Liver (tissue), 9 donors: Measurements from ENCODE around the gene MAP3K5. TPM values are rescaled to one million over a fixed set of nuclear protein-coding genes. Genes with fewer than 3 reads are reported as not detected.

Experiments used
- DNase-seq: peaks from one replicate; pipeline ENCODE4 v3.0.0-alpha.2; 2017; ENCODE audit warnings: low spot score
- H3K27ac ChIP-seq, 2 donors: one replicate each; pipeline ENCODE4 v1.7.0; 2013; ENCODE audit warnings: inconsistent platforms in 2 of 2, low read length in 2 of 2, control low read depth in 1 of 2, low read depth in 1 of 2, mild to moderate bottlenecking in 1 of 2
- H3K27me3 ChIP-seq, 4 donors: one replicate each; pipeline versions ENCODE4 v1.6.1 to v1.7.0; 2013; ENCODE audit warnings: low read length in 3 of 4, inconsistent platforms in 1 of 4, mild to moderate bottlenecking in 1 of 4, moderate library complexity in 1 of 4; ENCODE audit not compliant: control insufficient read depth in 4 of 4, insufficient read depth in 4 of 4
- H3K36me3 ChIP-seq, 4 donors: one replicate each; pipeline versions ENCODE4 v1.6.1 to v1.7.0; 2013; ENCODE audit warnings: low read length in 3 of 4, mild to moderate bottlenecking in 3 of 4, low read depth in 1 of 4, moderate library complexity in 1 of 4; ENCODE audit not compliant: control insufficient read depth in 4 of 4, insufficient read depth in 3 of 4
- H3K4me1 ChIP-seq, 4 donors: one replicate each; pipeline versions ENCODE4 v1.6.1 to v1.7.0; 2013; ENCODE audit warnings: low read length in 3 of 4, mild to moderate bottlenecking in 3 of 4, moderate library complexity in 1 of 4; ENCODE audit not compliant: control insufficient read depth in 4 of 4, insufficient read depth in 4 of 4
- H3K4me3 ChIP-seq, 3 donors: one replicate each; pipeline versions ENCODE4 v1.6.1 to v1.7.0; 2013; ENCODE audit warnings: low read length in 3 of 3, control low read depth in 1 of 3, low read depth in 1 of 3, mild to moderate bottlenecking in 1 of 3
- H3K9ac ChIP-seq, 2 donors: one replicate each; pipeline ENCODE4 v1.7.0; 2013; ENCODE audit warnings: low read length in 2 of 2, mild to moderate bottlenecking in 2 of 2, moderate library complexity in 2 of 2, control low read depth in 1 of 2, low read depth in 1 of 2
- H3K9me3 ChIP-seq, 4 donors: one replicate each; pipeline versions ENCODE4 v1.6.1 to v1.7.0; 2013; ENCODE audit warnings: low read length in 3 of 4; ENCODE audit not compliant: control insufficient read depth in 4 of 4
- ATF3 ChIP-seq: IDR thresholded peaks from 2 replicates; pipeline ENCODE4 v1.6.1; 2016; ENCODE audit warnings: antibody characterized with exemption
- EGR1 ChIP-seq, 2 donors: IDR thresholded peaks; 2 replicates each; pipeline ENCODE4 v1.6.1; 2016 to 2018; ENCODE audit warnings: antibody characterized with exemption in 2 of 2, low read depth in 2 of 2
- FOXA2 ChIP-seq: IDR thresholded peaks from 2 replicates; pipeline ENCODE4 v1.6.1; 2016; ENCODE audit warnings: antibody characterized with exemption
- GABPA ChIP-seq, 2 donors: IDR thresholded peaks in 1 of 2; conservative IDR thresholded peaks in 1 of 2; 2 replicates each; pipeline ENCODE4 v1.6.1; 2016; ENCODE audit warnings: antibody characterized with exemption in 2 of 2, mild to moderate bottlenecking in 1 of 2, moderate library complexity in 1 of 2
- HNF4A ChIP-seq, 2 donors: conservative IDR thresholded peaks; 2 replicates each; pipeline ENCODE4 v1.6.1; 2016; ENCODE audit warnings: antibody characterized with exemption in 2 of 2, mild to moderate bottlenecking in 2 of 2
- HNF4G ChIP-seq: IDR thresholded peaks from 2 replicates; pipeline ENCODE4 v1.6.1; 2016; ENCODE audit warnings: antibody characterized with exemption
- JUND ChIP-seq, 2 donors: IDR thresholded peaks; 2 replicates each; pipeline ENCODE4 v1.6.1; 2016; ENCODE audit warnings: antibody characterized with exemption in 2 of 2
- MAX ChIP-seq: IDR thresholded peaks from 2 replicates; pipeline ENCODE4 v1.6.1; 2016; ENCODE audit warnings: antibody characterized with exemption
- NR2F2 ChIP-seq: IDR thresholded peaks from 2 replicates; pipeline ENCODE4 v1.6.1; 2016; ENCODE audit warnings: antibody characterized with exemption
- RAD21 ChIP-seq, 2 donors: IDR thresholded peaks; 2 replicates each; pipeline ENCODE4 v1.6.1; 2016; ENCODE audit warnings: antibody characterized with exemption in 2 of 2, mild to moderate bottlenecking in 2 of 2
- RXRA ChIP-seq, 2 donors: IDR thresholded peaks; 2 replicates each; pipeline ENCODE4 v1.6.1; 2017 to 2018; ENCODE audit warnings: antibody characterized with exemption in 2 of 2, mild to moderate bottlenecking in 1 of 2
- SP1 ChIP-seq: IDR thresholded peaks from 2 replicates; pipeline ENCODE4 v1.6.1; 2018; ENCODE audit warnings: antibody characterized with exemption, mild to moderate bottlenecking
- TAF1 ChIP-seq: conservative IDR thresholded peaks from 2 replicates; pipeline ENCODE4 v1.6.1; 2016; ENCODE audit warnings: antibody characterized with exemption, mild to moderate bottlenecking
- YY1 ChIP-seq: IDR thresholded peaks from 2 replicates; pipeline ENCODE4 v1.6.1; 2016; ENCODE audit warnings: antibody characterized with exemption, mild to moderate bottlenecking
- WGBS: extraction: QIAGEN DNeasy Blood & Tissue Kit; methylation state at CpG from one replicate; pipeline ENCODE4 v1.1.7; 2013; 5-methylcytosine and 5-hydroxymethylcytosine counted together
- polyA plus RNA-seq, 2 donors: library from polyadenylated mRNA; stranded (reverse) in 1 of 2; unstranded in 1 of 2; fragments of 200-250 nt in 1 of 2; fragments of >200 nt in 1 of 2; fragmentation: Nextera tagmentation in 1 of 2; extraction: Ambion mirVana in 1 of 2; gene quantifications; one replicate each; pipeline versions ENCODE4 v1.2.1 to v1.2.3, GENCODE V29; 2013 to 2015
- total RNA-seq, 2 donors: library from RNA; depleted of rRNA; stranded (reverse); fragments of >200 nt; gene quantifications; one replicate each; pipeline ENCODE4 v1.2.3, GENCODE V29; 2014
- TF ChIP-seq, protein P1 (sequence below): IDR thresholded peaks from 2 replicates; pipeline ENCODE4 v1.6.1; 2016; ENCODE audit warnings: antibody characterized with exemption, mild to moderate bottlenecking
- TF ChIP-seq, protein P2 (sequence below): IDR thresholded peaks from 2 replicates; pipeline ENCODE4 v1.6.1; 2016; ENCODE audit warnings: antibody characterized with exemption
- TF ChIP-seq, protein P3 (sequence below): fragments of 150-350 bp; IDR thresholded peaks from 2 replicates; pipeline ENCODE4 v1.5.1; 2017; ENCODE audit warnings: improper control_type of control experiment, low read depth, low read length; ENCODE audit not compliant: missing input control
- donor health status: healthy.
- donor health status: healthy.
- donor health status: healthy.
- donor health status: healthy.
- donor health status: healthy.

Gene MAP3K5
- total and polyA plus RNA-seq, 4 donors: 2.9 to 18.0 (median 5.5) TPM

GRCh38 chr6:136774228-136775041, 17.8 kb downstream of the MAP3K5 start:
- peak; percentile 39 for TF ChIP-seq FOXA2
- no peak for TF ChIP-seq RAD21 (IDR thresholded peaks at IDR 0.05)
- TF ChIP-seq GABPA (IDR thresholded peaks at IDR 0.05 in 1 of 2, conservative IDR thresholded peaks at IDR 0.05 in 1 of 2): no peak
- TF ChIP-seq HNF4G: peak; percentile 24
- TF ChIP-seq SP1: peak; percentile 18
- TF ChIP-seq, protein P1, sequence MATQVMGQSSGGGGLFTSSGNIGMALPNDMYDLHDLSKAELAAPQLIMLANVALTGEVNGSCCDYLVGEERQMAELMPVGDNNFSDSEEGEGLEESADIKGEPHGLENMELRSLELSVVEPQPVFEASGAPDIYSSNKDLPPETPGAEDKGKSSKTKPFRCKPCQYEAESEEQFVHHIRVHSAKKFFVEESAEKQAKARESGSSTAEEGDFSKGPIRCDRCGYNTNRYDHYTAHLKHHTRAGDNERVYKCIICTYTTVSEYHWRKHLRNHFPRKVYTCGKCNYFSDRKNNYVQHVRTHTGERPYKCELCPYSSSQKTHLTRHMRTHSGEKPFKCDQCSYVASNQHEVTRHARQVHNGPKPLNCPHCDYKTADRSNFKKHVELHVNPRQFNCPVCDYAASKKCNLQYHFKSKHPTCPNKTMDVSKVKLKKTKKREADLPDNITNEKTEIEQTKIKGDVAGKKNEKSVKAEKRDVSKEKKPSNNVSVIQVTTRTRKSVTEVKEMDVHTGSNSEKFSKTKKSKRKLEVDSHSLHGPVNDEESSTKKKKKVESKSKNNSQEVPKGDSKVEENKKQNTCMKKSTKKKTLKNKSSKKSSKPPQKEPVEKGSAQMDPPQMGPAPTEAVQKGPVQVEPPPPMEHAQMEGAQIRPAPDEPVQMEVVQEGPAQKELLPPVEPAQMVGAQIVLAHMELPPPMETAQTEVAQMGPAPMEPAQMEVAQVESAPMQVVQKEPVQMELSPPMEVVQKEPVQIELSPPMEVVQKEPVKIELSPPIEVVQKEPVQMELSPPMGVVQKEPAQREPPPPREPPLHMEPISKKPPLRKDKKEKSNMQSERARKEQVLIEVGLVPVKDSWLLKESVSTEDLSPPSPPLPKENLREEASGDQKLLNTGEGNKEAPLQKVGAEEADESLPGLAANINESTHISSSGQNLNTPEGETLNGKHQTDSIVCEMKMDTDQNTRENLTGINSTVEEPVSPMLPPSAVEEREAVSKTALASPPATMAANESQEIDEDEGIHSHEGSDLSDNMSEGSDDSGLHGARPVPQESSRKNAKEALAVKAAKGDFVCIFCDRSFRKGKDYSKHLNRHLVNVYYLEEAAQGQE: no peak
- peak; percentile 81 for TF ChIP-seq ATF3
- peak; percentile 77 to 84 for TF ChIP-seq HNF4A (conservative IDR thresholded peaks at IDR 0.05)
- no peak for TF ChIP-seq NR2F2
- no peak for TF ChIP-seq EGR1 (IDR thresholded peaks at IDR 0.05; ENCODE audit: low read depth in 2 of 2)
- TF ChIP-seq MAX: no peak
- TF ChIP-seq, protein P2, sequence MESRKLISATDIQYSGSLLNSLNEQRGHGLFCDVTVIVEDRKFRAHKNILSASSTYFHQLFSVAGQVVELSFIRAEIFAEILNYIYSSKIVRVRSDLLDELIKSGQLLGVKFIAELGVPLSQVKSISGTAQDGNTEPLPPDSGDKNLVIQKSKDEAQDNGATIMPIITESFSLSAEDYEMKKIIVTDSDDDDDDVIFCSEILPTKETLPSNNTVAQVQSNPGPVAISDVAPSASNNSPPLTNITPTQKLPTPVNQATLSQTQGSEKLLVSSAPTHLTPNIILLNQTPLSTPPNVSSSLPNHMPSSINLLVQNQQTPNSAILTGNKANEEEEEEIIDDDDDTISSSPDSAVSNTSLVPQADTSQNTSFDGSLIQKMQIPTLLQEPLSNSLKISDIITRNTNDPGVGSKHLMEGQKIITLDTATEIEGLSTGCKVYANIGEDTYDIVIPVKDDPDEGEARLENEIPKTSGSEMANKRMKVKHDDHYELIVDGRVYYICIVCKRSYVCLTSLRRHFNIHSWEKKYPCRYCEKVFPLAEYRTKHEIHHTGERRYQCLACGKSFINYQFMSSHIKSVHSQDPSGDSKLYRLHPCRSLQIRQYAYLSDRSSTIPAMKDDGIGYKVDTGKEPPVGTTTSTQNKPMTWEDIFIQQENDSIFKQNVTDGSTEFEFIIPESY: peak; percentile 28
- peak in 1 of 2 donors; percentile 32 for TF ChIP-seq RXRA (IDR thresholded peaks at IDR 0.05)
- peak; percentile 82 to 88 for TF ChIP-seq JUND (IDR thresholded peaks at IDR 0.05)
- TF ChIP-seq YY1: no peak
- Histone ChIP-seq H3K27me3 (no peaks in the 10 kb centered on the region), H3K4me1 (peaks cover 0 to 9% (median 4%) of the 10 kb centered on the region in 4 donors), H3K9me3 (no peaks in the 10 kb centered on the region), H3K36me3 (no peaks in the 10 kb centered on the region), H3K27ac (peak overlapping the region in 1 of 2 donors; percentile 54), H3K9ac (no peak overlapping the region), H3K4me3 (no peak overlapping the region)
- no peak for DNase-seq
- WGBS: 80% methylated on average over 6 of the region's 6 CpGs

- Histone ChIP-seq H3K4me1 (peaks cover 2 to 15% (median 6%) of the 10 kb centered on the region in 4 donors), H3K27ac (no peak overlapping the region), H3K36me3 (no peaks in the 10 kb centered on the region), H3K9me3 (no peaks in the 10 kb centered on the region), H3K9ac (no peak overlapping the region), H3K27me3 (no peaks in the 10 kb centered on the region), H3K4me3 (no peak overlapping the region)
- 95% methylated on average over 4 of the region's 4 CpGs for WGBS
- DNase-seq: no peak
- TF ChIP-seq, protein P1: no peak
- TF ChIP-seq ATF3: no peak
- TF ChIP-seq NR2F2: no peak
- TF ChIP-seq RXRA (IDR thresholded peaks at IDR 0.05): no peak
- no peak for TF ChIP-seq SP1
- TF ChIP-seq YY1: no peak
- no peak for TF ChIP-seq FOXA2
- TF ChIP-seq MAX: no peak
- TF ChIP-seq GABPA (IDR thresholded peaks at IDR 0.05 in 1 of 2, conservative IDR thresholded peaks at IDR 0.05 in 1 of 2): no peak
- TF ChIP-seq, protein P3, sequence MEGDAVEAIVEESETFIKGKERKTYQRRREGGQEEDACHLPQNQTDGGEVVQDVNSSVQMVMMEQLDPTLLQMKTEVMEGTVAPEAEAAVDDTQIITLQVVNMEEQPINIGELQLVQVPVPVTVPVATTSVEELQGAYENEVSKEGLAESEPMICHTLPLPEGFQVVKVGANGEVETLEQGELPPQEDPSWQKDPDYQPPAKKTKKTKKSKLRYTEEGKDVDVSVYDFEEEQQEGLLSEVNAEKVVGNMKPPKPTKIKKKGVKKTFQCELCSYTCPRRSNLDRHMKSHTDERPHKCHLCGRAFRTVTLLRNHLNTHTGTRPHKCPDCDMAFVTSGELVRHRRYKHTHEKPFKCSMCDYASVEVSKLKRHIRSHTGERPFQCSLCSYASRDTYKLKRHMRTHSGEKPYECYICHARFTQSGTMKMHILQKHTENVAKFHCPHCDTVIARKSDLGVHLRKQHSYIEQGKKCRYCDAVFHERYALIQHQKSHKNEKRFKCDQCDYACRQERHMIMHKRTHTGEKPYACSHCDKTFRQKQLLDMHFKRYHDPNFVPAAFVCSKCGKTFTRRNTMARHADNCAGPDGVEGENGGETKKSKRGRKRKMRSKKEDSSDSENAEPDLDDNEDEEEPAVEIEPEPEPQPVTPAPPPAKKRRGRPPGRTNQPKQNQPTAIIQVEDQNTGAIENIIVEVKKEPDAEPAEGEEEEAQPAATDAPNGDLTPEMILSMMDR: no peak
- TF ChIP-seq JUND (IDR thresholded peaks at IDR 0.05): no peak
- no peak for TF ChIP-seq HNF4A (conservative IDR thresholded peaks at IDR 0.05)
- TF ChIP-seq TAF1: no peak
- no peak for TF ChIP-seq EGR1 (IDR thresholded peaks at IDR 0.05; ENCODE audit: low read depth in 2 of 2)
- no peak for TF ChIP-seq HNF4G
These were observed 18.8 kb downstream of the MAP3K5 start for GRCh38 chr6:136773473-136773796.
